OCI-LY3 (cell line): ENCODE data around the gene KDM4B.

Source experiments
- H2AFZ ChIP-seq: fragments of 200-600, 300-600 bp; shearing (Covaris generic); 2 replicates; pipeline ENCODE4 v1.6.0; 2014; ENCODE audit warnings: antibody characterized with exemption, low read depth, low read length
- H3K27ac ChIP-seq: fragments of 200-600, 300-600 bp; sonication (generic); 2 replicates; pipeline ENCODE4 v1.5.1; 2014; ENCODE audit warnings: mild to moderate bottlenecking, low read length, moderate library complexity, mixed read lengths
- H3K27me3 ChIP-seq: fragments of 200-600, 300-600 bp; sonication (generic); 2 replicates; pipeline ENCODE4 v1.6.1; 2014; ENCODE audit warnings: low read depth, low read length, mixed read lengths
- H3K36me3 ChIP-seq: fragments of 200-600, 300-600 bp; sonication (generic); replicated peaks from 2 replicates; pipeline ENCODE3; 2014; ENCODE audit warnings: low read depth, low read length, mixed read lengths
- H3K4me1 ChIP-seq: fragments of 300-600, 200-600 bp; sonication (generic); 2 replicates; pipeline ENCODE4 v1.6.1; 2014; ENCODE audit warnings: low read length, mixed read lengths
- H3K4me2 ChIP-seq: fragments of 200-600, 300-600 bp; sonication (generic); 2 replicates; pipeline ENCODE4 v1.6.1; 2014; ENCODE audit warnings: low read length, mixed read lengths
- H3K4me3 ChIP-seq: fragments of 300-600, 200-600 bp; sonication (generic); 2 replicates; pipeline ENCODE4 v1.5.1; 2014; ENCODE audit warnings: antibody characterized with exemption, mild to moderate bottlenecking, low read length, moderate library complexity
- H3K79me2 ChIP-seq: fragments of 300-600, 200-600 bp; shearing (Covaris generic); 2 replicates; pipeline ENCODE4 v1.6.1; 2014; ENCODE audit warnings: mild to moderate bottlenecking, low read length, mixed read lengths
- H3K9ac ChIP-seq: fragments of 300-600, 200-600 bp; shearing (Covaris generic); 2 replicates; pipeline ENCODE4 v1.6.0; 2014; ENCODE audit warnings: mild to moderate bottlenecking, low read length, moderate library complexity
- H3K9me3 ChIP-seq: fragments of 200-600, 300-600 bp; shearing (Covaris generic); 2 replicates; pipeline ENCODE4 v1.6.1; 2014; ENCODE audit warnings: low read length, mixed read lengths; ENCODE audit not compliant: insufficient read depth
- H4K20me1 ChIP-seq: fragments of 200-600, 300-600 bp; sonication (generic); 2 replicates; pipeline ENCODE4 v1.6.1; 2016; ENCODE audit warnings: low read length, mixed read lengths; ENCODE audit not compliant: insufficient read depth
- CTCF ChIP-seq: fragments of 200-600, 300-600 bp; sonication (generic); IDR thresholded peaks from 2 replicates; pipeline ENCODE4 v1.5.1; 2014; ENCODE audit warnings: antibody characterized with exemption, low read length, low read depth
- EZH2phosphoT487 ChIP-seq: fragments of 200-600 bp; shearing (Covaris generic); IDR thresholded peaks from 2 replicates; pipeline ENCODE4 v1.6.1; 2018; ENCODE audit warnings: antibody characterized with exemption, mixed run types, low read depth

KDM4B gene

GRCh38 chr19:5128251-5128935 lies 159.5 kb downstream of the KDM4B start:
- Histone ChIP-seq H3K27ac (no peak overlapping the region), H3K36me3 (peaks cover 6% of the 10 kb centered on the region), H4K20me1 (no peaks in the 10 kb centered on the region; the same call in 1 of the 2 replicates), H3K4me2 (no peak overlapping the region), H3K9me3 (no peaks in the 10 kb centered on the region), H3K9ac (no peak overlapping the region), H3K4me3 (no peak overlapping the region), H2AFZ (no peak overlapping the region), H3K4me1 (peaks cover 22% of the 10 kb centered on the region), H3K27me3 (no peaks in the 10 kb centered on the region), H3K79me2 (no peaks in the 10 kb centered on the region)
- TF ChIP-seq EZH2phosphoT487: no peak
- TF ChIP-seq CTCF: no peak

GRCh38 chr19:5128936-5129389 lies 160.1 kb downstream of the KDM4B start:
- H3K79me2 ChIP-seq: no peaks in the 10 kb centered on the region
- no peak overlapping the region for H3K4me3 ChIP-seq
- H3K27me3 ChIP-seq: no peaks in the 10 kb centered on the region
- no peak overlapping the region for H3K27ac ChIP-seq
- peaks cover 22% of the 10 kb centered on the region for H3K4me1 ChIP-seq
- H3K9ac ChIP-seq: no peak overlapping the region
- no peaks in the 10 kb centered on the region; the same call in 1 of the 2 replicates for H4K20me1 ChIP-seq
- H3K4me2 ChIP-seq: no peak overlapping the region
- H3K36me3 ChIP-seq: peaks cover 6% of the 10 kb centered on the region
- no peak for TF ChIP-seq EZH2phosphoT487
- no peak for TF ChIP-seq CTCF
- H2AFZ ChIP-seq: no peak overlapping the region
- H3K9me3 ChIP-seq: no peaks in the 10 kb centered on the region

- H3K9me3 ChIP-seq: no peaks in the 10 kb centered on the region
- H4K20me1 ChIP-seq: no peaks in the 10 kb centered on the region; the same call in 1 of the 2 replicates
- H3K36me3 ChIP-seq: peaks cover 8% of the 10 kb centered on the region
- H3K4me2 ChIP-seq: peak overlapping the region; percentile 65; the same call in 1 of the 2 replicates
- H3K9ac ChIP-seq: no peak overlapping the region
- no peaks in the 10 kb centered on the region for H3K27me3 ChIP-seq
- H3K79me2 ChIP-seq: no peaks in the 10 kb centered on the region
- TF ChIP-seq EZH2phosphoT487 (no peak), CTCF (no peak)
- H3K27ac ChIP-seq: peak overlapping the region; percentile 73
- peaks cover 22% of the 10 kb centered on the region for H3K4me1 ChIP-seq
- no peak overlapping the region for H2AFZ ChIP-seq
- no peak overlapping the region; the same call in 1 of the 2 replicates for H3K4me3 ChIP-seq
Measured at GRCh38 chr19:5129691-5130090, 160.8 kb downstream of the KDM4B start.

- no peaks in the 10 kb centered on the region for H3K79me2 ChIP-seq
- H3K27ac ChIP-seq: peak overlapping the region; percentile 73
- no peaks in the 10 kb centered on the region for H4K20me1 ChIP-seq
- H3K27me3 ChIP-seq: no peaks in the 10 kb centered on the region
- H3K9me3 ChIP-seq: no peaks in the 10 kb centered on the region
- peak overlapping the region; percentile 61 for H3K9ac ChIP-seq
- peak overlapping the region; percentile 65 for H3K4me2 ChIP-seq
- peaks cover 8% of the 10 kb centered on the region for H3K36me3 ChIP-seq
- no peak overlapping the region for H2AFZ ChIP-seq
- H3K4me3 ChIP-seq: peak overlapping the region; percentile 49
- TF ChIP-seq CTCF (no peak), EZH2phosphoT487 (no peak)
- H3K4me1 ChIP-seq: peaks cover 22% of the 10 kb centered on the region
Measured at GRCh38 chr19:5130371-5131030, 161.6 kb downstream of the KDM4B start.
